GM21619 (cell line): ENCODE measurements around the gene TXNRD3.

ENCODE experiments used
- ATAC-seq: cut with Tn5 transposase; IDR thresholded peaks from one replicate; pipeline ENCODE4 v1.9.1; 2021; ENCODE audit not compliant: unreplicated experiment

Gene TXNRD3

GRCh38 chr3:126672741-126673140, 17.8 kb upstream of the TXNRD3 start:
- no peak for ATAC-seq

GRCh38 chr3:126672340-126672739, 17.4 kb upstream of the TXNRD3 start:
- no peak for ATAC-seq

GRCh38 chr3:126671521-126671920, 16.6 kb upstream of the TXNRD3 start:
- ATAC-seq: no peak

GRCh38 chr3:126668450-126669401, 13.8 kb upstream of the TXNRD3 start:
- ATAC-seq: no peak

GRCh38 chr3:126667631-126668449, 12.9 kb upstream of the TXNRD3 start:
- no peak for ATAC-seq

GRCh38 chr3:126666658-126667528, 12.0 kb upstream of the TXNRD3 start:
- ATAC-seq: no peak

GRCh38 chr3:126665959-126666657, 11.2 kb upstream of the TXNRD3 start:
- ATAC-seq: no peak

- no peak for ATAC-seq
Measured at GRCh38 chr3:126665221-126665936, 10.5 kb upstream of the TXNRD3 start.

GRCh38 chr3:126664591-126665214, 9.8 kb upstream of the TXNRD3 start:
- no peak for ATAC-seq

GRCh38 chr3:126663750-126664149, 8.8 kb upstream of the TXNRD3 start:
- no peak for ATAC-seq

GRCh38 chr3:126663257-126663656, 8.3 kb upstream of the TXNRD3 start:
- ATAC-seq: no peak

- ATAC-seq: no peak
Measured at GRCh38 chr3:126661532-126662364, 6.8 kb upstream of the TXNRD3 start.

GRCh38 chr3:126659915-126660886, 5.3 kb upstream of the TXNRD3 start:
- no peak for ATAC-seq

- no peak for ATAC-seq
Measured at GRCh38 chr3:126658584-126658983, 3.7 kb upstream of the TXNRD3 start.

GRCh38 chr3:126657901-126658300, 3.0 kb upstream of the TXNRD3 start:
- ATAC-seq: no peak

GRCh38 chr3:126656371-126657134, 1.6 kb upstream of the TXNRD3 start:
- ATAC-seq: no peak
